MCF 10A (cell line): ENCODE results near the gene NEURL1B. TPM values are rescaled to one million over a fixed set of nuclear protein-coding genes. Genes with fewer than 3 reads are reported as not detected.

Source experiments
- BruUV-seq: library from RNA; stranded (reverse); fragments of 400-500 nt; replicated peaks from 2 replicates; lab custom pipeline; 2021; lab: Mats Ljungman, UMichigan
- CTCF ChIA-PET: fragments of 300-600 bp; sonication (Branson Sonifier 250); formaldehyde crosslinking; extraction: SDS; loops from one replicate; lab custom pipeline; 2021; ENCODE audit warnings: antibody characterized with exemption, inconsistent platforms; lab: Yijun Ruan, JAX
- POLR2A ChIA-PET: fragments of 300-600, 350-650 bp; sonication (Branson Sonifier 250); formaldehyde crosslinking; extraction: SDS; loops from one replicate; lab custom pipeline; 2020; ENCODE audit warnings: antibody characterized with exemption, inconsistent platforms; lab: Yijun Ruan, JAX
- DNase-seq: peaks from one replicate; pipeline ENCODE4 v3.0.0-alpha.2; 2018; ENCODE audit not compliant: unreplicated experiment
- H3K27ac Mint-ChIP-seq: one replicate; pipeline ENCODE4 v1.8.0; 2022; ENCODE audit warnings: mild to moderate bottlenecking, low read depth, mixed read lengths; ENCODE audit not compliant: unreplicated experiment
- H3K27me3 Mint-ChIP-seq: one replicate; pipeline ENCODE4 v1.8.0; 2022; ENCODE audit warnings: mixed read lengths; ENCODE audit not compliant: insufficient read depth, unreplicated experiment
- H3K36me3 Mint-ChIP-seq: one replicate; pipeline ENCODE4 v1.8.0; 2022; ENCODE audit warnings: mild to moderate bottlenecking, moderate library complexity, mixed read lengths; ENCODE audit not compliant: insufficient read depth, unreplicated experiment
- H3K4me1 Mint-ChIP-seq: one replicate; pipeline ENCODE4 v1.8.0; 2022; ENCODE audit warnings: mixed read lengths; ENCODE audit not compliant: insufficient read depth, unreplicated experiment
- H3K4me3 Mint-ChIP-seq: one replicate; pipeline ENCODE4 v1.8.0; 2022; ENCODE audit warnings: mild to moderate bottlenecking, moderate library complexity, mixed read lengths; ENCODE audit not compliant: unreplicated experiment
- H3K9me3 Mint-ChIP-seq: one replicate; pipeline ENCODE4 v1.8.0; 2022; ENCODE audit warnings: mixed read lengths; ENCODE audit not compliant: unreplicated experiment
- intact Hi-C: fragments of 100-400 bp; cut with micrococcal nuclease; formaldehyde crosslinking; loops from 2 replicates; pipeline ENCODE4 v1.14.1; 2022
- total RNA-seq: library from RNA; stranded (reverse); gene quantifications from 2 replicates; pipeline ENCODE4 v1.2.3, GENCODE V29; 2022
- TF ChIP-seq, protein P1 (sequence below): fragments of 200-600 bp; IDR thresholded peaks from one replicate; pipeline ENCODE4 v1.8.0; 2022; ENCODE audit warnings: antibody characterized with exemption, mild to moderate bottlenecking; ENCODE audit not compliant: unreplicated experiment

Gene NEURL1B
- total RNA-seq, 1 experiment from 2014 or later, result 7.6 TPM

DNA sequence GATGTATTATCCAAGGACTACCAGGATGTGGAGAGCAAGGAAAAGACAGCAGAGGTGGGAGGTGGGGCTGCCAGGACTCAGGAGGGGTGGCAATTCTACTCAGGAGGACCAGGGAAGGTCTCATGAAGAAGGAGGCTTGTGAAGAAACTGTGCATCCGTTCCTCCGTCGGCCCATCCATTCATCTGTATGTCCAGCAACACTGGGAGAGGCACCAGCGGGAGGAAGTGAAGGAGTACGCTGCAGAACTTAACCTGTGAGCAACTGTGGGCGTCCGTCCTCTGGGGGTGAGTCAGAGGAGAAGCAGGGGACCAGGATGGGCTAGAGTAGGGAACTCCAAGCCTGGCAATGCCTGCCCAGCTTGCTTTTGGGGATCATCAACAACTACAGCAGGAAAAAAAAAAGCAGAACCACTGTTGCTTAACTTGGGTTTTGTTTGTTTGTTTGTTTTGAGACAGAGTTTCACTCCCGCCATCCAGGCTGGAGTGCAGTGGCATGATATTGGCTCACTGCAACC lies 47.3 kb upstream of the NEURL1B start:
- peaks cover 16% of the 10 kb centered on the region for H3K4me1 Mint-ChIP-seq
- POLR2A ChIA-PET, result interaction anchor here (1.6 to 2.0 kb wide), 2 partner anchors 12 to 33 kb away, joined by 6 to 8 read pairs; no protein-coding TSS in a partner anchor
- intact Hi-C loops, result no loop called here
- H3K27me3 Mint-ChIP-seq, result peaks cover 12% of the 10 kb centered on the region
- no peaks in the 10 kb centered on the region for H3K9me3 Mint-ChIP-seq
- no peak overlapping the region for H3K4me3 Mint-ChIP-seq
- DNase-seq, result peak; percentile 27
- TF ChIP-seq, protein P1, sequence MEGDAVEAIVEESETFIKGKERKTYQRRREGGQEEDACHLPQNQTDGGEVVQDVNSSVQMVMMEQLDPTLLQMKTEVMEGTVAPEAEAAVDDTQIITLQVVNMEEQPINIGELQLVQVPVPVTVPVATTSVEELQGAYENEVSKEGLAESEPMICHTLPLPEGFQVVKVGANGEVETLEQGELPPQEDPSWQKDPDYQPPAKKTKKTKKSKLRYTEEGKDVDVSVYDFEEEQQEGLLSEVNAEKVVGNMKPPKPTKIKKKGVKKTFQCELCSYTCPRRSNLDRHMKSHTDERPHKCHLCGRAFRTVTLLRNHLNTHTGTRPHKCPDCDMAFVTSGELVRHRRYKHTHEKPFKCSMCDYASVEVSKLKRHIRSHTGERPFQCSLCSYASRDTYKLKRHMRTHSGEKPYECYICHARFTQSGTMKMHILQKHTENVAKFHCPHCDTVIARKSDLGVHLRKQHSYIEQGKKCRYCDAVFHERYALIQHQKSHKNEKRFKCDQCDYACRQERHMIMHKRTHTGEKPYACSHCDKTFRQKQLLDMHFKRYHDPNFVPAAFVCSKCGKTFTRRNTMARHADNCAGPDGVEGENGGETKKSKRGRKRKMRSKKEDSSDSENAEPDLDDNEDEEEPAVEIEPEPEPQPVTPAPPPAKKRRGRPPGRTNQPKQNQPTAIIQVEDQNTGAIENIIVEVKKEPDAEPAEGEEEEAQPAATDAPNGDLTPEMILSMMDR, result no peak
- H3K36me3 Mint-ChIP-seq, result no peaks in the 10 kb centered on the region
- no peak overlapping the region for H3K27ac Mint-ChIP-seq
- CTCF ChIA-PET, result interaction anchor here (0.6 to 0.9 kb wide), 2 partner anchors 13 to 30 kb away, joined by 3 read pairs; no protein-coding TSS in a partner anchor
- BruUV-seq, result no TSS peak

DNA sequence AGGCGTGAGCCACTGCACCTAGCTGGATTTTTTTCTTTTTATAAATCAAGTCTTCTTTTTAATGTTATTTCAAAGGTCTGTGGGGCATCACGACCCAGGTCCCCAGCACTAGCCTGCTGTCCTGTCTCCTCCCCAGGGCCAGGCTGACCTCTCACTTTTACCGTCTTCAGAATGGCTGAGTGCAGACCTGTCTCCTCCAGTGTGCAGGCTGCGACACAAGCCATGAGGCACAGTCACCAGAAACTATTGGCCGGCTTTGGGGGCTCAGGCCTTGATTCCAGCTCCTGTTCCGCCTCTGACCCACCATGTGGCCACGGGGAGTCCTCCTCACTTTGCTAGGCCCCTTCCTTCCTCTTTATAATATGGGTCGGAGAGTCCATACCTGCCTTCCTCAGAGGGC lies 46.6 kb upstream of the NEURL1B start:
- DNase-seq, result no peak
- Mint-ChIP-seq H3K36me3 (no peaks in the 10 kb centered on the region), H3K27me3 (peaks cover 12% of the 10 kb centered on the region), H3K27ac (no peak overlapping the region), H3K4me3 (no peak overlapping the region), H3K9me3 (no peaks in the 10 kb centered on the region), H3K4me1 (peaks cover 16% of the 10 kb centered on the region)
- intact Hi-C loops, result no loop called here
- ChIA-PET CTCF (interaction anchor here (0.5 to 0.9 kb wide), 3 partner anchors 10 to 31 kb away, joined by 3 read pairs; no protein-coding TSS in a partner anchor), POLR2A (interaction anchor here (0.7 to 2.0 kb wide), 5 partner anchors 11 to 192 kb away, joined by 3 to 8 read pairs (median 6); no protein-coding TSS in a partner anchor)
- BruUV-seq, result no TSS peak
- TF ChIP-seq, protein P1, result no peak

DNA sequence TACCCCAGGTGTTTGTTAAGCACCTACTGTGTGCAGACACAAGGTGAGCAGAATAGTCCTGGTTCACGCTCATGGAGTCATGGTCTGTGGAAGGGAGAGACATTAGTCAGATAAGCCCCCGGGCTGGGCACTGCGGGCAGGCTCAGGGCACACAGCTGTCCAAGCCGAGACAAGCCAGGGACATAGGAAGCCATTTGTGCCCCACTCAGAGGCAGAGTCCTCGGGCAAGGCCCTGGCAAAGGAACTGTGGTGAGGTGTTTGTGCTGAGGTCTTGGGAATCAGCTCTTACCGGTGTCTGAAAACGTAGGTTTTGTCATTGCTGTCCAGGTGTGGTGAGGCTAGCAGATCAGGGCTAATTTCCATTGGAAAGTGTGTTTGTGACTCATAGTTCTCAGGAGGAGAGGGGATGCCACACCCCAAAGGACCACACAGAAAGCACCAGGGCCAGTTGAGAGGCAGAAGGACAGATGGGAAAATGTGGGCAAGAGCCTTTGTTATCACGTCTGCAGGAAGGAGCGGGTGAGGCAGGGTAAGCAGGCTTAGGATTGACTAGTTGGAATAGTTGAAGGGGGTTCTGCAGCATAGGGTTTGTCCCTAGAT lies 46.1 kb upstream of the NEURL1B start:
- intact Hi-C loops, result no loop called here
- POLR2A ChIA-PET, result interaction anchor here (0.7 to 2.0 kb wide), 6 partner anchors 11 to 192 kb away, joined by 3 to 8 read pairs (median 6); no protein-coding TSS in a partner anchor
- Mint-ChIP-seq H3K4me3 (no peak overlapping the region), H3K4me1 (peaks cover 16% of the 10 kb centered on the region), H3K36me3 (no peaks in the 10 kb centered on the region), H3K9me3 (no peaks in the 10 kb centered on the region), H3K27me3 (peaks cover 12% of the 10 kb centered on the region), H3K27ac (no peak overlapping the region)
- no TSS peak for BruUV-seq
- DNase-seq, result peak; percentile 78
- TF ChIP-seq, protein P1, result no peak
- CTCF ChIA-PET, result interaction anchor here (0.5 to 1.0 kb wide), 2 partner anchors 9 to 116 kb away, joined by 3 to 5 read pairs; no protein-coding TSS in a partner anchor
